PC-3 (cell line): ENCODE results near the gene TSPAN4. TPM values are rescaled to one million over a fixed set of nuclear protein-coding genes. Genes with fewer than 3 reads are reported as not detected.
A peak's percentile ranks its signal among the peaks of the same experiment; 100 is the strongest.

Experiments used
- ATAC-seq: fragments of 200-7000 bp; cut with Tn5 transposase; 2 replicates; pipeline ENCODE4 v1.9.1; 2020; ENCODE audit warnings: mild to moderate bottlenecking, moderate library complexity
- BruUV-seq: library from RNA; stranded (reverse); fragments of 400-500 nt; replicated peaks from 2 replicates; lab custom pipeline; 2021; lab: Mats Ljungman, UMichigan
- CTCF ChIA-PET: fragments of 300-600 bp; sonication (Branson Sonifier 250); formaldehyde crosslinking; loops from one replicate; lab custom pipeline; 2022; ENCODE audit warnings: antibody characterized with exemption; lab: Charles Lee
- POLR2A ChIA-PET: fragments of 300-600 bp; sonication (Branson Sonifier 250); formaldehyde crosslinking; loops from one replicate; lab custom pipeline; 2022; ENCODE audit warnings: antibody characterized with exemption; ENCODE audit not compliant: unreplicated experiment; lab: Charles Lee
- DNase-seq: peaks from one replicate; pipeline ENCODE4 v3.0.0-alpha.2; 2015
- H2AFZ ChIP-seq: fragments of 300-600 bp; sonication (generic); 2 replicates; pipeline ENCODE4 v1.6.0; 2016; ENCODE audit warnings: antibody characterized with exemption, low read length
- H3F3A ChIP-seq: fragments of 300-600 bp; sonication (generic); one replicate; pipeline ENCODE4 v1.6.0; 2017; ENCODE audit warnings: antibody characterized with exemption, low read length, control low read depth, mild to moderate bottlenecking; ENCODE audit not compliant: unreplicated experiment
- H3K27ac ChIP-seq: fragments of 300-600 bp; sonication (generic); 2 replicates; pipeline ENCODE4 v1.5.1; 2016; ENCODE audit warnings: mild to moderate bottlenecking, low read length
- H3K27me3 ChIP-seq: fragments of 300-600 bp; sonication (generic); 2 replicates; pipeline ENCODE4 v1.6.1; 2016; ENCODE audit warnings: low read length, mixed read lengths
- H3K36me3 ChIP-seq: fragments of 300-600 bp; sonication (generic); 2 replicates; pipeline ENCODE4 v1.6.1; 2016; ENCODE audit warnings: low read depth, mixed run types, low read length, mixed read lengths
- H3K4me1 ChIP-seq: fragments of 300-600 bp; sonication (generic); 2 replicates; pipeline ENCODE4 v1.5.1; 2016; ENCODE audit warnings: low read length; ENCODE audit not compliant: insufficient read depth
- H3K4me2 ChIP-seq: fragments of 300-600 bp; sonication (generic); 2 replicates; pipeline ENCODE4 v1.6.0; 2016; ENCODE audit warnings: low read length
- H3K4me3 ChIP-seq: fragments of 300-600 bp; sonication (generic); 2 replicates; pipeline ENCODE4 v1.5.1; 2016; ENCODE audit warnings: mild to moderate bottlenecking, low read length, mixed read lengths
- H3K79me2 ChIP-seq: fragments of 300-600 bp; sonication (generic); 2 replicates; pipeline ENCODE4 v1.6.1; 2017; ENCODE audit warnings: low read length, mixed read lengths
- H3K9ac ChIP-seq: fragments of 300-600 bp; sonication (generic); 2 replicates; pipeline ENCODE4 v1.6.0; 2016; ENCODE audit warnings: mild to moderate bottlenecking, low read length
- H3K9me2 ChIP-seq: fragments of 300-600 bp; sonication (generic); replicated peaks from 2 replicates; pipeline ENCODE4 v1.6.1; 2016; ENCODE audit warnings: mixed run types, low read length, mixed read lengths
- H3K9me3 ChIP-seq: fragments of 300-600 bp; sonication (generic); 2 replicates; pipeline ENCODE4 v1.6.1; 2016; ENCODE audit warnings: low read length, mixed read lengths
- H4K20me1 ChIP-seq: fragments of 300-600 bp; sonication (generic); 2 replicates; pipeline ENCODE4 v1.6.1; 2016; ENCODE audit warnings: low read length, mixed read lengths
- EZH2 ChIP-seq: fragments of 300-600 bp; sonication (generic); IDR thresholded peaks from one replicate; pipeline ENCODE4 v1.6.1; 2017; ENCODE audit warnings: antibody characterized with exemption, mild to moderate bottlenecking, low read length; ENCODE audit not compliant: unreplicated experiment
- EZH2phosphoT487 ChIP-seq: fragments of 300-600 bp; sonication (generic); IDR thresholded peaks from 2 replicates; pipeline ENCODE4 v1.6.1; 2018; ENCODE audit warnings: mild to moderate bottlenecking, antibody characterized with exemption, low read length, borderline replicate concordance
- intact Hi-C: fragments of 100-400 bp; cut with micrococcal nuclease; formaldehyde crosslinking; loops from 2 replicates; pipeline ENCODE4 v1.9.0; 2023
- total RNA-seq: library from RNA; depleted of rRNA; stranded (reverse); fragments of >200 nt; gene quantifications from 2 replicates; pipeline ENCODE4 v1.2.3, GENCODE V29; 2014
- TF ChIP-seq, protein P1 (sequence below): fragments of 300-600 bp; sonication (generic); conservative IDR thresholded peaks from 2 replicates; pipeline ENCODE4 v1.5.1; 2017; ENCODE audit warnings: antibody characterized with exemption, low read depth, mild to moderate bottlenecking, low read length

Gene TSPAN4
- total RNA-seq, 1 experiment from 2014 or later, result 121 TPM

DNA sequence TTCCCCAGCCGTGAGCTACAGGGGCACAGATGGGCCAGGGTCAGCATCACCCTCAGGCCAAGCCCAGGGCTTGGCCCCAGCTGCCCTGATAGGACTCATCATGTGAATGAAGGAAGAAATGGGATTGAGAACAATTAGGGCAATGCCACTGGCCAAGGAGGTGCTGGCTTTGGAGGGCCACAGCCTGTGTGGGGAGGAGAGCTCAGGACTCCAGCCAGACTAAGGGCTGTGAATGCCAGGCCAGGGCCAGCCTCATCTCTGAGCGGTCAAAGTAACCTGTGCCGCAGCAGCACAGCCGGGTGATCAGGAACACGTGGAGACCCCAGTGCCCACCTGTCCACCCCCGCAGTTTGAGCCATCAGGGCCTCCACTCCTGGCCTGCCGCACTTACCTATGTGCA lies 57.9 kb downstream of the TSPAN4 start:
- intact Hi-C loops, result no loop called here
- no peaks in the 10 kb centered on the region for H3F3A ChIP-seq
- H4K20me1 ChIP-seq, result no peaks in the 10 kb centered on the region
- TF ChIP-seq, protein P1, sequence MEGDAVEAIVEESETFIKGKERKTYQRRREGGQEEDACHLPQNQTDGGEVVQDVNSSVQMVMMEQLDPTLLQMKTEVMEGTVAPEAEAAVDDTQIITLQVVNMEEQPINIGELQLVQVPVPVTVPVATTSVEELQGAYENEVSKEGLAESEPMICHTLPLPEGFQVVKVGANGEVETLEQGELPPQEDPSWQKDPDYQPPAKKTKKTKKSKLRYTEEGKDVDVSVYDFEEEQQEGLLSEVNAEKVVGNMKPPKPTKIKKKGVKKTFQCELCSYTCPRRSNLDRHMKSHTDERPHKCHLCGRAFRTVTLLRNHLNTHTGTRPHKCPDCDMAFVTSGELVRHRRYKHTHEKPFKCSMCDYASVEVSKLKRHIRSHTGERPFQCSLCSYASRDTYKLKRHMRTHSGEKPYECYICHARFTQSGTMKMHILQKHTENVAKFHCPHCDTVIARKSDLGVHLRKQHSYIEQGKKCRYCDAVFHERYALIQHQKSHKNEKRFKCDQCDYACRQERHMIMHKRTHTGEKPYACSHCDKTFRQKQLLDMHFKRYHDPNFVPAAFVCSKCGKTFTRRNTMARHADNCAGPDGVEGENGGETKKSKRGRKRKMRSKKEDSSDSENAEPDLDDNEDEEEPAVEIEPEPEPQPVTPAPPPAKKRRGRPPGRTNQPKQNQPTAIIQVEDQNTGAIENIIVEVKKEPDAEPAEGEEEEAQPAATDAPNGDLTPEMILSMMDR, result no peak
- no peaks in the 10 kb centered on the region for H3K27me3 ChIP-seq
- H3K4me1 ChIP-seq, result no peaks in the 10 kb centered on the region
- no peaks in the 10 kb centered on the region for H3K79me2 ChIP-seq
- H3K9ac ChIP-seq, result no peak overlapping the region
- no peak overlapping the region for H3K27ac ChIP-seq
- H2AFZ ChIP-seq, result no peak overlapping the region
- H3K4me2 ChIP-seq, result no peak overlapping the region
- CTCF ChIA-PET, result no interaction called here
- DNase-seq, result no peak
- no peaks in the 10 kb centered on the region for H3K9me3 ChIP-seq
- no peak for ATAC-seq
- no peak overlapping the region for H3K4me3 ChIP-seq
- H3K9me2 ChIP-seq, result no peaks in the 10 kb centered on the region
- POLR2A ChIA-PET, result no interaction called here
- no TSS peak for BruUV-seq
- peaks cover 24% of the 10 kb centered on the region for H3K36me3 ChIP-seq

DNA sequence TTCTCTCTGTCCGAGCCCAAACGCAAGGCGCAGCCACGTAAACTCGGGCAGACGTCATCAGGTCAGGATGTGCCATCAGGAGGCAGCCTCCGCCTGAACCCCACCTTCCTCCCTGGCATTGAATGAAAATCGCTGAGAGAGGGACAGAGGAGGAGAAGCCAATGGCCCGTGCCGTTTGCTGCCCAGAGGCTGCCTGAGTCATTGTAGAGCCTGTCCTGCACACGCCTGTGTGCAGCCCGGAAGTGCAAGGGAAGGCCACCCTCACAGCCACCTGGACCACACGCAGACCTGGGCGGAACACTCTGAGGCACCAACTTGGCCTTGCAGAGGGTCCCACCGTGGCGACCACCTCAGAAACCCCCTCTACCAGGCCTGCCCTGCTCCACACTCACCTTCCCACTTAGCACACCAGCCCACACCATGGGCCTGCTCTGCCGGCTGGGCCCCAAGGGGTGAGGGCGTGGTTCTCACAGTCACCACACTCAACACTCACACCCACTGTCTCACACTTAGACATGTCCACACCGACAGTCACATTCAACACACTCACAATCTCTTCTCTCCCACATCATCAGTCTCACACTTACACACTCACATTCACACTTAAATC lies 58.9 kb downstream of the TSPAN4 start:
- Histone ChIP-seq H3K9me3 (no peaks in the 10 kb centered on the region), H3K9ac (no peak overlapping the region), H2AFZ (no peak overlapping the region), H3K4me2 (no peak overlapping the region), H3K4me1 (no peaks in the 10 kb centered on the region), H3K36me3 (peaks cover 24% of the 10 kb centered on the region), H3K9me2 (no peaks in the 10 kb centered on the region), H3F3A (no peaks in the 10 kb centered on the region), H3K4me3 (no peak overlapping the region), H3K27ac (no peak overlapping the region), H3K79me2 (0 out of 2 replicates have a peak, but pooled peaks cover 3% of the 10 kb centered on the region), H3K27me3 (no peaks in the 10 kb centered on the region), H4K20me1 (no peaks in the 10 kb centered on the region)
- DNase-seq (no peak), ATAC-seq (0 out of 2 replicates have a peak, but pooled peaks have one; percentile 18)
- ChIA-PET POLR2A (no interaction called here), CTCF (no interaction called here)
- intact Hi-C loops, result no loop called here
- TF ChIP-seq EZH2 (no peak), EZH2phosphoT487 (no peak)
- TF ChIP-seq, protein P1, result no peak
- BruUV-seq, result no TSS peak

DNA sequence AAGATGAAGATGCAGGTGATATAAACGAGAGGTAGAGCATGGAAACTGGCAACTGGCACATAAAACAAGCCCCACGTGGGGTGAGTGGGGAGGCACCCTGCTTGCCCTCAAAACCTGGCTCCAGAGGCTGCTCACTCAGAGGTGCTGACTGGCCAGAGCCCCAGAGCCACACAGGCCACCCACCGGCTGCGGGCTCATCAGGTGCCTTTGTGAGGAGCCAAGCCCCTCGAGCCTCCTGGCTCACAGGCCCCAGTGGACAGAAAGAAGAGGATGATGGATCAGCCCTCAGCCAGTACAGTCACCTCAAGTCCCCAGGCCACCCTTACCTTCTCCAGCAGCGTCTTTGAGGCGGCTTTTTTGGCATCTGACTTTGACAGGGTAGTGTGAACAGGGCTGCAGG lies 61.7 kb downstream of the TSPAN4 start:
- no TSS peak for BruUV-seq
- H2AFZ ChIP-seq, result no peak overlapping the region
- intact Hi-C loops, result no loop called here
- ATAC-seq (no peak), DNase-seq (no peak)
- CTCF ChIA-PET, result no interaction called here
- no peaks in the 10 kb centered on the region for H3K9me3 ChIP-seq
- no peak overlapping the region for H3K9ac ChIP-seq
- H3K9me2 ChIP-seq, result no peaks in the 10 kb centered on the region
- peaks cover 20% of the 10 kb centered on the region for H3K36me3 ChIP-seq
- no peaks in the 10 kb centered on the region for H3F3A ChIP-seq
- TF ChIP-seq EZH2, result no peak
- TF ChIP-seq, protein P1, result no peak
- TF ChIP-seq EZH2phosphoT487, result no peak
- no peaks in the 10 kb centered on the region for H3K27me3 ChIP-seq
- H3K4me1 ChIP-seq, result peaks cover 5% of the 10 kb centered on the region
- peaks cover 27% of the 10 kb centered on the region for H3K79me2 ChIP-seq
- no peaks in the 10 kb centered on the region for H4K20me1 ChIP-seq
- no peak overlapping the region for H3K4me2 ChIP-seq
- H3K4me3 ChIP-seq, result no peak overlapping the region
- POLR2A ChIA-PET, result no interaction called here
- no peak overlapping the region for H3K27ac ChIP-seq
